Endothelial cell of umbilical vein (primary cell): ENCODE data around the gene BLID.

ENCODE experiments used
- EZH2 ChIP-seq: IDR thresholded peaks from 2 replicates; pipeline ENCODE4 v1.6.1; 2012; ENCODE audit warnings: borderline replicate concordance, low read depth, mild to moderate bottlenecking, moderate library complexity, low read length, inconsistent platforms; ENCODE audit not compliant: severe bottlenecking
- MYC ChIP-seq: IDR thresholded peaks from one replicate; pipeline ENCODE4 v1.6.1; 2011; ENCODE audit warnings: mild to moderate bottlenecking, low read depth, low read length
- POLR2A ChIP-seq: IDR thresholded peaks from 2 replicates; pipeline ENCODE4 v1.6.1; 2012; ENCODE audit warnings: low read depth, mild to moderate bottlenecking, control low read depth, low read length
- POLR2AphosphoS5 ChIP-seq: IDR thresholded peaks from 2 replicates; pipeline ENCODE4 v1.6.1; 2012; ENCODE audit warnings: low read depth, mild to moderate bottlenecking, control low read depth, low read length, moderate library complexity; ENCODE audit not compliant: insufficient read depth
- TF ChIP-seq, protein P1 (sequence below), 2 donors: IDR thresholded peaks; 1 replicate in 1 of 2; 2 replicates in 1 of 2; pipeline ENCODE4 v1.5.1; 2011; ENCODE audit warnings: low read length in 2 of 2, mild to moderate bottlenecking in 2 of 2, moderate library complexity in 2 of 2, control low read depth in 1 of 2, inconsistent platforms in 1 of 2, low read depth in 1 of 2; ENCODE audit not compliant: insufficient read depth in 1 of 2; ENCODE audit errors: extremely low read depth in 1 of 2

- TF ChIP-seq, protein P1, sequence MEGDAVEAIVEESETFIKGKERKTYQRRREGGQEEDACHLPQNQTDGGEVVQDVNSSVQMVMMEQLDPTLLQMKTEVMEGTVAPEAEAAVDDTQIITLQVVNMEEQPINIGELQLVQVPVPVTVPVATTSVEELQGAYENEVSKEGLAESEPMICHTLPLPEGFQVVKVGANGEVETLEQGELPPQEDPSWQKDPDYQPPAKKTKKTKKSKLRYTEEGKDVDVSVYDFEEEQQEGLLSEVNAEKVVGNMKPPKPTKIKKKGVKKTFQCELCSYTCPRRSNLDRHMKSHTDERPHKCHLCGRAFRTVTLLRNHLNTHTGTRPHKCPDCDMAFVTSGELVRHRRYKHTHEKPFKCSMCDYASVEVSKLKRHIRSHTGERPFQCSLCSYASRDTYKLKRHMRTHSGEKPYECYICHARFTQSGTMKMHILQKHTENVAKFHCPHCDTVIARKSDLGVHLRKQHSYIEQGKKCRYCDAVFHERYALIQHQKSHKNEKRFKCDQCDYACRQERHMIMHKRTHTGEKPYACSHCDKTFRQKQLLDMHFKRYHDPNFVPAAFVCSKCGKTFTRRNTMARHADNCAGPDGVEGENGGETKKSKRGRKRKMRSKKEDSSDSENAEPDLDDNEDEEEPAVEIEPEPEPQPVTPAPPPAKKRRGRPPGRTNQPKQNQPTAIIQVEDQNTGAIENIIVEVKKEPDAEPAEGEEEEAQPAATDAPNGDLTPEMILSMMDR (IDR thresholded peaks at IDR 0.05; ENCODE audit: extremely low read depth in 1 of 2, insufficient read depth in 1 of 2, low read depth in 1 of 2, low read length in 2 of 2), result no peak
- TF ChIP-seq POLR2A (no peak), EZH2 (no peak), POLR2AphosphoS5 (no peak), MYC (no peak)
Measured at GRCh38 chr11:122082205-122082604, 33.8 kb downstream of the BLID start.
